GM15510 (cell line): Measurements from ENCODE around the gene OSBPL9.

Experiments
- POLR2A ChIP-seq: IDR thresholded peaks from 3 replicates; pipeline ENCODE4 v1.6.1; 2011; ENCODE audit warnings: borderline replicate concordance; ENCODE audit not compliant: insufficient read length; ENCODE audit errors: extremely low read depth

The OSBPL9 gene

DNA sequence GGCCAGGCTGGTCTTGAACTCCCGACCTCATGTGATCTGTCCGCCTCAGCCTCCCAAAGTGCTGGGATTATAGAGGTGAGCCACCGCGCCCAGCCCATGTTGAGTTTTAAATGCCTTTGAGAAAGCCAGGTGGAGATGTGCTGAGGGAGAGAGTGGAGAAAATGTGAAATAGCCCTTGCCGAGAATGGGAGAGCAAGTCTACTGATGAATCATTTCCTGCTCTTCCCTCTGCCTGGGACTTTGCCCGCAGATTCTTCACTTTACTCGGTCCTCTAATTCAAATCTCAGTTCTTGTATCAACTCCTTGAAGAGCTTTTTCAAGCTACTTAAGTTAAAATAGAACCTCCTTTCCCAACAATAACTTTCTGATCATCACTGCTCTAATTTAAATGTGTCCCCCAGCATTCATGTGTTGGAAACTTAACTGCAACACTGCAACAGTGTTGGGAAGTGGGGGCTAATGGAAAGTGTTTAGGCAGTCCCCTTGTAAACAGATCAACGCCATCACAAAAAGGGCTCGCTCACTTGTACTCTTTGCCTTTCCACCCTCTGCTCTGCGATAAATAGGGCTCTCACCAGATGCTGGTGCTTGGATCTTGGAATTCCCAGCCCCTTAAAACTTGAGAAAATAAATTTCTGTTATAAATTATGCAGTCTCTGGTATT lies 27.8 kb downstream of the OSBPL9 start:
- TF ChIP-seq POLR2A, result no peak

DNA sequence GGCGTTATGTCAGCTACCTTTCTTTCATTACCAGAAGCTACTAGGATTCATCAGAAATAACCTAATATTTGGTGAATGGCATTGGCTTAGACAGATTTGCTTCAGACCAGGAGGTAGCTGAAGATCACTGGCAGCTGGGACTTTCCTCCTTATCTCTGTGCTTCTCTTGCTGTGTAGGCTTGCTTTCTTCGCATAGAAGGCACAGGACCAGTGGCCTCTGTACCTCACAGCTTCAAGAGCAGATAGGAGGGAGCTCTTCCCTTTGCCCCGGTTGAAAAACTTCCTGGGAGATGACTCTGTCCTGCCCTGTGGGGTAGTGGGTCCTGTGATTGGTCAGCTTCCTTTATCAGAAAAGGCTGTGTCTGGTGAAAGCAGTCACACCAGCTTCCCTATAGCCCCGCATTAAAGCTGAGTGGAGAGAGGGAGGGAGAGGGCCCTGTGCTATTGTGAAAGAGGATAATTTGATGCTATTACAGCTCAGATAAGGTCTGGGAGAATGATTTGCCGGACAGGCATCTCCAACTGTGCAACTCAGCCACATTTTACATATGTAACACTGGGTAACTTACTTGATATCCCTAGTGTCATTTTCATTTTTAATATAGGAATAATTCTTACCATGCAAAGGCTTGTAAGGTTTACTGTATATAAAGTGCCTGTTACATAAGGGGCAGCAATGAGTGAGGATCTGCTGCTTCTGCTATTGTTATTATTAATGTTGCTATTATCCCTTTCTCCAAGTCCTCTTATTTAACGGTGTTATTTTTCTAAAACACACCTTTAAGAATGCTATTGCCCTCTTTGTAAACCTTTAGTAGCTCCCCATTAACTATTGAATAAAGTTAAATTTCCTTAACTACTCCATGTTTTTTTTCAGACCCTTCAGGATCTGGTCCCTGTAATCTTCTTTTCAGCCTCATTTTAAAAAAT lies 31.6 kb downstream of the OSBPL9 start:
- TF ChIP-seq POLR2A, result no peak

GRCh38 chr1:51649593-51650091 lies 32.8 kb downstream of the OSBPL9 start:
- no peak for TF ChIP-seq POLR2A

GRCh38 chr1:51650198-51650597 lies 33.3 kb downstream of the OSBPL9 start:
- no peak for TF ChIP-seq POLR2A

- TF ChIP-seq POLR2A, result no peak
Measured at GRCh38 chr1:51651552-51651942, 34.7 kb downstream of the OSBPL9 start.

GRCh38 chr1:51652599-51652998 lies 35.7 kb downstream of the OSBPL9 start:
- no peak for TF ChIP-seq POLR2A

- no peak for TF ChIP-seq POLR2A
Measured at GRCh38 chr1:51653127-51653526, 36.2 kb downstream of the OSBPL9 start.

GRCh38 chr1:51654000-51654399 lies 37.1 kb downstream of the OSBPL9 start:
- TF ChIP-seq POLR2A, result no peak

DNA sequence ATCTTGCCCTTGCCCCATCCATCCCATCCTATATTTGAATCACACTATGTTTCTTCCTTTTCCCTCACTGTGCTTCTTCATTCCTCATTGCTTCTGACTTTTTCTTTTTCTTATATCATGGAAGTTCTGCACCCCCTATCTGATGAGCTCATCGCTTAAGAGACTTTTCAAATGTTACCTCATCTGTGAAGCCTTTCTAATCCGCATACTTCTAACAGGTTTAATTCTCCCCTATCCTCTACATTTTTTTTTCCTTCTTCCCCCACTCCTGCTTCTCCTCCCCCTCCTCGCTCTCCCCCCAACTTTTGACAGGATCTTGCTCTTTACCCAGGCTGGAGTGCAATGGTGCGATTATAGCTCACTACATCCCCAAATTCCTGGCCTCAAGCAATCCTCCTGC lies 39.5 kb downstream of the OSBPL9 start:
- no peak for TF ChIP-seq POLR2A

- TF ChIP-seq POLR2A, result no peak
Measured at GRCh38 chr1:51660580-51660979, 43.7 kb downstream of the OSBPL9 start.

DNA sequence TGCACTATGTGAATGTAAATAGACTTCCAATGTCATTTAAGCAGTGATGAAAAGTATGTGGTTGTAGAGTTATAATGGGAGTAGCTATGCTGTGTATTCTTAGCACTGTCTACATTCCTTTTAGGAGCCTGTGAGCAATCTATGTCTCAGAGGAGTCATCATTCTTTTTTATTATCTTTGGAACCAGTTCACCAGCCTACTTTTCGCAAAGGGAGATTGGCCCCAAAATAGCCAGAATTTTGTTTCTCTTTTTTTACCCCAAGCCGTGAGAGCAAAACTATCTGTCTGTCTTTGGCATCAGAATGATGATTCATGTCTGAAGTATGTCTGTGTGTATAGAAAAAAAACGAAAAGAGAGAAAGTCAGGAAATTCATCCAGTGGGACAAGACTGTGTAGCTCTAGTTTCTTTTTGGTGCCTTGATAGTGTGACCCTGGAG lies 44.2 kb downstream of the OSBPL9 start:
- no peak for TF ChIP-seq POLR2A

- no peak for TF ChIP-seq POLR2A
Measured at GRCh38 chr1:51663105-51663504, 46.2 kb downstream of the OSBPL9 start.

GRCh38 chr1:51663721-51664120 lies 46.8 kb downstream of the OSBPL9 start:
- TF ChIP-seq POLR2A, result no peak

DNA sequence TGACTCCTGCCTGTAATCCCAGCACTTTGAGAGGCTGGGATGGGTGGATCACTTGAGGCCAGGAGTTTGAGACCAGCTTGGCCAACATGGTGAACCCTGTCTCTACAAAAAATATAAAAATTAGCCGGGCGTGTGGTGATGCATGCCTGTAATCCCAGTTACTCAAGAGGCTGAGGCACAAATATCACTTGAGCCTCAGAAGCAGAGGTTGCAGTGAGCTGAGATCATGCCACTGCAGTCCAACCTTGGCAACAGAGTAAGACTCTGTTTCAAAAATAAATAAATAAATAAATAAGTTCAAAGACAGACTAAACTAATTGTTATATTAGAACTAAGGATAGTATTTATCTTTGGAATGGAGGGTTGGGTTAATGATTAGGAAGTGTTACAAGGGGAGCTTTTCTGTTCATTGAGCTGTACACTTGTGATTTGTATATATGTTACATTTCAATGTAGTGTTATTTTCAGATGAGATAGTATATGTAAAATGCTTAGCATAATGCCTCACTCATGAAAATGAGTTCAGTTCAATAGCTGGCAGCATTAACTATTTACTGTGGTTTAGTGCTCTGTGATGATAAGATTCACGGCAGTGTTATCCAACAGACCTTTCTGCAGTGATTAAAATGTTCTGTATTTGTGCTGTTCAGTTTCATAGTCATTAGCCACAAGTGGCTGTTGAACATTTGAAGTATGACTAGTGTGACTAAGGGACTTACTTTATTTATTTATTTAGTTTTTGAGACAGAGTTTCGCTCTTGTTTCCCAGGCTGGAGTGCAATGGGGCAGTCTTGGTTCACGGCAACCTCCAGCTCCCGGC lies 47.7 kb downstream of the OSBPL9 start:
- TF ChIP-seq POLR2A, result no peak

- no peak for TF ChIP-seq POLR2A
Measured at GRCh38 chr1:51666478-51666877, 49.6 kb downstream of the OSBPL9 start.
